Keratinocyte (primary cell): ENCODE data around the gene ZFP2. TPM values are rescaled to one million over a fixed set of nuclear protein-coding genes. Genes with fewer than 3 reads are reported as not detected.

Experiments used
- DNase-seq: peaks from one replicate; pipeline ENCODE4 v3.0.0-alpha.2; 2011; ENCODE audit warnings: low read depth, missing footprints, low spot score
- FAIRE-seq: peaks from 2 replicates; lab custom pipeline; 2011; peaks lifted over from hg19 to GRCh38; lab: Jason Lieb, UNC
- H2AFZ ChIP-seq: 2 replicates; pipeline ENCODE4 v1.6.0; 2012; ENCODE audit warnings: low read length, control low read depth, inconsistent platforms; ENCODE audit not compliant: control insufficient read depth
- H3K27ac ChIP-seq: 2 replicates; pipeline ENCODE4 v1.5.1; 2011; ENCODE audit warnings: low read length; ENCODE audit not compliant: control insufficient read depth, insufficient read depth
- H3K27me3 ChIP-seq: 3 replicates; pipeline ENCODE4 v1.6.0; 2011; ENCODE audit warnings: low read length; ENCODE audit not compliant: control insufficient read depth, insufficient read depth; ENCODE audit errors: extremely low read depth
- H3K36me3 ChIP-seq, 2 experiments: 2 replicates in 1 of 2; 3 replicates in 1 of 2; pipeline ENCODE4 v1.5.1; 2011; ENCODE audit warnings: low read length in 2 of 2, mild to moderate bottlenecking in 1 of 2; ENCODE audit not compliant: control insufficient read depth in 2 of 2, insufficient read depth in 2 of 2; ENCODE audit errors: extremely low read depth in 1 of 2
- H3K4me1 ChIP-seq: 3 replicates; pipeline ENCODE4 v1.5.1; 2011; ENCODE audit warnings: low read length; ENCODE audit not compliant: control insufficient read depth, insufficient read depth; ENCODE audit errors: extremely low read depth
- H3K4me2 ChIP-seq: 3 replicates; pipeline ENCODE4 v1.6.0; 2011; ENCODE audit warnings: low read depth, low read length; ENCODE audit not compliant: control insufficient read depth, insufficient read depth; ENCODE audit errors: extremely low read depth
- H3K4me3 ChIP-seq, 3 experiments: fragments of 200-600 bp in 1 of 3; sonication (generic) in 1 of 3; 2 replicates in 2 of 3; 3 replicates in 1 of 3; pipeline ENCODE4 v1.5.1; 2011 to 2016; ENCODE audit warnings: low read length in 3 of 3, mild to moderate bottlenecking in 3 of 3, control low read depth in 2 of 3, inconsistent platforms in 1 of 3, low read depth in 1 of 3, mixed read lengths in 1 of 3, mixed run types in 1 of 3, moderate library complexity in 1 of 3; ENCODE audit not compliant: control insufficient read depth in 2 of 3, insufficient read depth in 2 of 3; ENCODE audit errors: extremely low read depth in 1 of 3
- H3K79me2 ChIP-seq: 2 replicates; pipeline ENCODE4 v1.6.0; 2012; ENCODE audit warnings: low read length; ENCODE audit not compliant: control insufficient read depth, insufficient read depth
- H3K9ac ChIP-seq: 3 replicates; pipeline ENCODE4 v1.6.0; 2011; ENCODE audit warnings: low read length; ENCODE audit not compliant: control insufficient read depth, insufficient read depth; ENCODE audit errors: extremely low read depth
- H3K9me1 ChIP-seq: 3 replicates; pipeline ENCODE4 v1.6.0; 2011; ENCODE audit warnings: low read length; ENCODE audit not compliant: control insufficient read depth, insufficient read depth; ENCODE audit errors: extremely low read depth
- H3K9me3 ChIP-seq: 2 replicates; pipeline ENCODE4 v1.5.1; 2012; ENCODE audit warnings: low read depth, low read length; ENCODE audit not compliant: control insufficient read depth
- H4K20me1 ChIP-seq: 3 replicates; pipeline ENCODE4 v1.6.0; 2011; ENCODE audit warnings: low read length; ENCODE audit not compliant: control insufficient read depth, insufficient read depth; ENCODE audit errors: extremely low read depth
- CTCF ChIP-seq, 3 experiments: IDR thresholded peaks in 1 of 3; conservative IDR thresholded peaks in 1 of 3; optimal IDR thresholded peaks in 1 of 3; 2 replicates in 2 of 3; 3 replicates in 1 of 3; pipeline versions ENCODE3 to v1.5.1; 2011; ENCODE audit warnings: low read length in 3 of 3, mild to moderate bottlenecking in 3 of 3, moderate library complexity in 2 of 3, control low read depth in 1 of 3, inconsistent platforms in 1 of 3; ENCODE audit not compliant: insufficient read depth in 2 of 3; ENCODE audit errors: extremely low read depth in 1 of 3
- EZH2 ChIP-seq: IDR thresholded peaks from one replicate; pipeline ENCODE4 v1.6.1; 2012; ENCODE audit warnings: inconsistent platforms, mild to moderate bottlenecking, low read length, moderate library complexity
- dilution Hi-C: fragments of 300-500 bp; cut with MboI; formaldehyde crosslinking; loops from one replicate; pipeline ENCODE4 v1.7.0; 2020; ENCODE audit warnings: low sequenced_read_pairs; ENCODE audit not compliant: extremely low pct_ligation_motif_present
- polyA plus RNA-seq, 5 experiments: library from polyadenylated mRNA; depleted of rRNA in 3 of 5; stranded (reverse) in 3 of 5; stranded (forward) in 1 of 5; unstranded in 1 of 5; fragments of >200 nt; gene quantifications; 1 replicate in 1 of 5; 2 replicates in 3 of 5; 3 replicates in 1 of 5; pipeline versions ENCODE4 v1.2.1 to v1.2.3, GENCODE V29; 2011 to 2012; ENCODE audit warnings: missing spikeins in 2 of 5, low read depth in 1 of 5, low replicate concordance in 1 of 5

The ZFP2 gene
- polyA plus RNA-seq, 1 donor (not counting 4 experiments of a cell fraction or from before 2014, with no cell fraction given) = 0.52 TPM

GRCh38 chr5:178869577-178869976 is 26.1 kb upstream of the ZFP2 start:
- peaks cover 2% of the 10 kb centered on the region for H3K9me3 ChIP-seq
- dilution Hi-C loops = no loop called here
- H3K27me3 ChIP-seq = no peaks in the 10 kb centered on the region
- FAIRE-seq (no peak), DNase-seq (no peak)
- H3K79me2 ChIP-seq = peaks cover 2% of the 10 kb centered on the region
- TF ChIP-seq CTCF (optimal IDR thresholded peaks at IDR 0.05 in 1 of 3, IDR thresholded peaks at IDR 0.05 in 1 of 3, conservative IDR thresholded peaks at IDR 0.05 in 1 of 3; ENCODE audit: extremely low read depth in 1 of 3, insufficient read depth in 2 of 3, low read length in 3 of 3) (no peak), EZH2 (no peak)
- no peaks in the 10 kb centered on the region for H3K9me1 ChIP-seq
- no peak overlapping the region for H2AFZ ChIP-seq
- H3K36me3 ChIP-seq = peaks cover 24% of the 10 kb centered on the region in 2 experiments
- H4K20me1 ChIP-seq = no peaks in the 10 kb centered on the region
- H3K4me1 ChIP-seq = no peaks in the 10 kb centered on the region
- no peak overlapping the region for H3K27ac ChIP-seq
- H3K4me3 ChIP-seq = no peak overlapping the region
- no peak overlapping the region for H3K9ac ChIP-seq
- no peak overlapping the region for H3K4me2 ChIP-seq

- Histone ChIP-seq H3K9me3 (peaks cover 8% of the 10 kb centered on the region), H3K27me3 (no peaks in the 10 kb centered on the region), H3K4me3 (no peak overlapping the region), H3K27ac (no peak overlapping the region), H4K20me1 (no peaks in the 10 kb centered on the region), H3K9ac (no peak overlapping the region), H3K36me3 (peaks cover 24 to 25% of the 10 kb centered on the region in 2 experiments), H3K4me1 (no peaks in the 10 kb centered on the region), H2AFZ (no peak overlapping the region), H3K4me2 (no peak overlapping the region), H3K9me1 (no peaks in the 10 kb centered on the region), H3K79me2 (peaks cover 7% of the 10 kb centered on the region)
- DNase-seq (no peak), FAIRE-seq (no peak)
- no peak for TF ChIP-seq EZH2
- no peak for TF ChIP-seq CTCF (optimal IDR thresholded peaks at IDR 0.05 in 1 of 3, IDR thresholded peaks at IDR 0.05 in 1 of 3, conservative IDR thresholded peaks at IDR 0.05 in 1 of 3; ENCODE audit: extremely low read depth in 1 of 3, insufficient read depth in 2 of 3, low read length in 3 of 3)
- dilution Hi-C loops = no loop called here
These were observed 25.3 kb upstream of the ZFP2 start for GRCh38 chr5:178870411-178870810.
